Astrocyte of the cerebellum (primary cell): ENCODE results near the gene CANT1.
A peak's percentile ranks its signal among the peaks of the same experiment; 100 is the strongest.

ENCODE experiments used
- DNase-seq: peaks from one replicate; pipeline ENCODE4 v3.0.0-alpha.2; 2011; ENCODE audit warnings: low read depth
- H3K4me3 ChIP-seq: 2 replicates; pipeline ENCODE4 v1.5.1; 2011; ENCODE audit warnings: mild to moderate bottlenecking, low read depth, low read length, moderate library complexity
- in situ Hi-C: cut with HindIII; loops from 2 replicates; pipeline ENCODE4 v1.10.0; 2017; ENCODE audit warnings: low sequenced_read_pairs
- TF ChIP-seq, protein P1 (sequence below): IDR thresholded peaks from 2 replicates; pipeline ENCODE4 v1.5.1; 2012; ENCODE audit warnings: low read length, low read depth, moderate library complexity, mild to moderate bottlenecking; ENCODE audit errors: missing control alignments

Gene CANT1

DNA sequence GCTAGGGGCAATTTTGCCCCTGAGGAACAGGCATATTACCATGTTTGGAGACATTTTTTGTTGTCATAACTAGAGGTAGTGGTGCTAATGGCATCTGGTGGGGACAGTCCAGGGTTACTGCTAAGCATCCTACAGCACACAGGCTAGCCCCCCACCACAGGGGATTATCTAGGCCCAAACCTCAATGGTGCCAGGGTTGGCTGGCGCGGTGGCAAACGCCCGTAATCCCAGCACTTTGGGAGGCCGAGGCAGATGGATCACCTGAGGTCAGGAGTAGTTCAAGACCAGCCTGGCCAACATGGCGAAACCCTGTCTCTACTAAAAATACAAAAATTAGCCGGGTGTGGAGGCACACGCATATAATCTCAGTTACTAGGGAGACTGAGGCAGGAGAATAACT lies 29.6 kb upstream of the CANT1 start:
- H3K4me3 ChIP-seq, result no peak overlapping the region
- in situ Hi-C loops, result no loop called here
- TF ChIP-seq, protein P1, sequence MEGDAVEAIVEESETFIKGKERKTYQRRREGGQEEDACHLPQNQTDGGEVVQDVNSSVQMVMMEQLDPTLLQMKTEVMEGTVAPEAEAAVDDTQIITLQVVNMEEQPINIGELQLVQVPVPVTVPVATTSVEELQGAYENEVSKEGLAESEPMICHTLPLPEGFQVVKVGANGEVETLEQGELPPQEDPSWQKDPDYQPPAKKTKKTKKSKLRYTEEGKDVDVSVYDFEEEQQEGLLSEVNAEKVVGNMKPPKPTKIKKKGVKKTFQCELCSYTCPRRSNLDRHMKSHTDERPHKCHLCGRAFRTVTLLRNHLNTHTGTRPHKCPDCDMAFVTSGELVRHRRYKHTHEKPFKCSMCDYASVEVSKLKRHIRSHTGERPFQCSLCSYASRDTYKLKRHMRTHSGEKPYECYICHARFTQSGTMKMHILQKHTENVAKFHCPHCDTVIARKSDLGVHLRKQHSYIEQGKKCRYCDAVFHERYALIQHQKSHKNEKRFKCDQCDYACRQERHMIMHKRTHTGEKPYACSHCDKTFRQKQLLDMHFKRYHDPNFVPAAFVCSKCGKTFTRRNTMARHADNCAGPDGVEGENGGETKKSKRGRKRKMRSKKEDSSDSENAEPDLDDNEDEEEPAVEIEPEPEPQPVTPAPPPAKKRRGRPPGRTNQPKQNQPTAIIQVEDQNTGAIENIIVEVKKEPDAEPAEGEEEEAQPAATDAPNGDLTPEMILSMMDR, result no peak
- no peak for DNase-seq

DNA sequence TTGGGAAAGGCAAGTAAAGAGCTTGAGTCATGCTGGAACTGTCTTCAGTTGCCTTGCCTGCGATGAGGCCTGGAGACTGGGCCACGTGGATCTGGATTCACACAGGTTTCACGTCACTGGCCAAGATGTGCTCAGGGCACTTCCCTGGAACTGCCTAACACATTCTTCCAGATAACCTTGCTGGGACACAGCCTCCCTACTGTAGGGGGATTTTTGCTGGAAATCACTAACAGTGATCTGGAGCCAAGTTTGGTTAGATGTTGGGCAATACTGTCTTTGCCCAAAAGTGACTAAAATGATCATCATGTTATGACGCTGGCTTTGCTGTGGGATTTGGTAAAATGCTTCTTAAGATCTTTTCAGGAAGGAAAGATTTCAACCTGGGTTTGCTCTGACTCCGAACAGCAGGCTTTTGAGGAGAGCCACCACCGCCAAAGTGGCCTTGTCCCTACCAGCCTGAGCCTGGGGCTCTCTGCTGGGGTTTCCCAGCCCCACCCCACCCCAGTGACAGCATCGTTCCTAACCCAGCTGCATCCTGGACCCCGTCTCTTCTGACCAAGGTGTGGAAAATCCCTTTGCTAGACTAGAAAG lies 29.1 kb upstream of the CANT1 start:
- in situ Hi-C loops, result no loop called here
- peak; percentile 80 for DNase-seq
- TF ChIP-seq, protein P1, result no peak
- no peak overlapping the region for H3K4me3 ChIP-seq

DNA sequence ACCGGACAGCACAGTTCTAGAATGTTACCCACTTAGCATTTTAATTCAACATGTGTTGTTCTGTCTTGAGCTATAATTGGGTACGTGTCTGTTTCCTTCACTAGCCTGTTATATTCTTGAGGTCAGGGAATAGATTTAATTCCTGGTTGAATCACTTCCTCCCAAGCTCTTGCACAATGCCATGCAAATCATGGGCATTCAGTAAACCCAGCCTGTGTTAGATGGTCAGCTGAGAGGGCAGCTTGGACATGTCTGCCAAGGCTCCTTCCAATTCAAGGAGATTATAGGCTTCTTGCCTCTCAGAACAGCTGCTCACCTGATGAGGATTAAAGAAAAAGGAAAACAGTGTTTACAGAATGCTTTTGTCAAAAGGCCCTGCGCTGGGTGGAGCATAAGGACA lies 27.0 kb upstream of the CANT1 start:
- H3K4me3 ChIP-seq, result no peak overlapping the region
- in situ Hi-C loops, result no loop called here
- TF ChIP-seq, protein P1, result no peak
- no peak for DNase-seq

DNA sequence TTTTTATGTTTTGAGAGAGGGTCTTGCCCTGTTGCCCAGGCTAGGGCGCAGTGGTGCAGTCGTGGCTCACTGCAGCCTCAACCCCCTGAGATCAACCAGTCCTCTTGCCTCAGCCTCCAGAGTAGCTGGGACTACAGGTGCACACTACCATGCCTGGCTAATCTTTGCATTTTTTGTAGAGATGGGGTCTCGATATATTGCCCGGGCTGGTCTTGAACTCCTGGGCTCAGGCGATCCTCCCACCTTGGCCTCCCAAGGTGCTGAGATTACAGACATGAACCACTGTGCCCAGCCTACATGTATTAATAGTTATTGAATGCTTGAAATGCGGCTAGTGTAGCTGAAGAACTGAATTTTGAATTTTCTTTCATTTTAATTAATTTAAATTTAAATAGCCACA lies 26.6 kb upstream of the CANT1 start:
- TF ChIP-seq, protein P1, result no peak
- H3K4me3 ChIP-seq, result no peak overlapping the region
- in situ Hi-C loops, result no loop called here
- no peak for DNase-seq

DNA sequence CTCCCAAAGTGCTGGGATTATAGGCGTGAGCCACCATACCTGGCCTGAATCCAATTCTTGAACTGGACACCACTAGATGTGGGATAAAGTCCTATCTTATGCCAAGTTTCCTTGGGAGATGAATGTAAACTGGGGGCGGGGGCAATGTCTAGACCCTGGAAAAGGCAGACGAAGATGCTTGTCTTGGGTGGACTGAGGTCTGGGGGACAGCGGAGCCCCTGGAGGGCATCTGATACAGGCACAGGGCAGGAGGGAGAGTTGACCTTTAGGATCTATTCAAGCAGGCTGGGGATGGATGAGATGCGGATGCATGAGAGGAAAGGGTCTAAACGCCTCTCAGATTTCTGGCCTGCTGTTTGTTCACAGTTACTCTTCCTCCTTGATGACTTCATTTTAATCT lies 26.1 kb upstream of the CANT1 start:
- DNase-seq, result no peak
- TF ChIP-seq, protein P1, result no peak
- in situ Hi-C loops, result no loop called here
- H3K4me3 ChIP-seq, result no peak overlapping the region

DNA sequence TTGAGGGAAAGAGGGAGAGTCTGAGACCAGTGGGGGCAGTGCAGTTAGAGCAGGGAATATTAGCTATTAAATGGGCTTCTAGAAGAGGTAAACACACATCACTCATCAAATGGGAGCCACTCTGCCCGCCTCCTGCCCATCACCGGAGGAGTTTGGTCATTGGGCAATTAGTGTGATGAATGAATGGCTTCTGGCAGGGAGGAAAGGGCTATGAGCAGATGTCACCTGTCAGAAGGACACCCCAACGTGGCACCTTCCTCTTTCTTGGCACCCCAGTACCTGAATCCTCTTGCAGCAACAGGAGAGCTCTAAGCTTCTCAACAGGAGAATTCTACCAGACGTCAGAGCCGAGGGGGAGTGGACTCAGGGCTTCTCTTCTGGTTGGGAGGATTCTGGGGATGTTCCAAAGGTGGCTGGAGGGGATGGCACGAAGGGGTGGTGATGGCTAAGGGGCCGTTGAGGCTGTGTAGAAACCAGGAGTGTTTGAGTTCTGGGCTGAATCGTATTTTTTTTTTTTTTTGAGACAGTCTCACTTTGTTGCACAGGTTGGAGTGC lies 25.4 kb upstream of the CANT1 start:
- in situ Hi-C loops, result no loop called here
- DNase-seq, result no peak
- TF ChIP-seq, protein P1, result no peak
- no peak overlapping the region for H3K4me3 ChIP-seq
